MCF 10A (cell line): ENCODE data around the gene EDNRB. TPM values are rescaled to one million over a fixed set of nuclear protein-coding genes. Genes with fewer than 3 reads are reported as not detected.

Source experiments
- BruUV-seq: library from RNA; stranded (reverse); fragments of 400-500 nt; replicated peaks from 2 replicates; lab custom pipeline; 2021; lab: Mats Ljungman, UMichigan
- CTCF ChIA-PET: fragments of 300-600 bp; sonication (Branson Sonifier 250); formaldehyde crosslinking; extraction: SDS; loops from one replicate; lab custom pipeline; 2021; ENCODE audit warnings: antibody characterized with exemption, inconsistent platforms; lab: Yijun Ruan, JAX
- POLR2A ChIA-PET: fragments of 300-600, 350-650 bp; sonication (Branson Sonifier 250); formaldehyde crosslinking; extraction: SDS; loops from one replicate; lab custom pipeline; 2020; ENCODE audit warnings: antibody characterized with exemption, inconsistent platforms; lab: Yijun Ruan, JAX
- DNase-seq: peaks from one replicate; pipeline ENCODE4 v3.0.0-alpha.2; 2018; ENCODE audit not compliant: unreplicated experiment
- H3K27ac Mint-ChIP-seq: one replicate; pipeline ENCODE4 v1.8.0; 2022; ENCODE audit warnings: mild to moderate bottlenecking, low read depth, mixed read lengths; ENCODE audit not compliant: unreplicated experiment
- H3K27me3 Mint-ChIP-seq: one replicate; pipeline ENCODE4 v1.8.0; 2022; ENCODE audit warnings: mixed read lengths; ENCODE audit not compliant: insufficient read depth, unreplicated experiment
- H3K36me3 Mint-ChIP-seq: one replicate; pipeline ENCODE4 v1.8.0; 2022; ENCODE audit warnings: mild to moderate bottlenecking, moderate library complexity, mixed read lengths; ENCODE audit not compliant: insufficient read depth, unreplicated experiment
- H3K4me1 Mint-ChIP-seq: one replicate; pipeline ENCODE4 v1.8.0; 2022; ENCODE audit warnings: mixed read lengths; ENCODE audit not compliant: insufficient read depth, unreplicated experiment
- H3K4me3 Mint-ChIP-seq: one replicate; pipeline ENCODE4 v1.8.0; 2022; ENCODE audit warnings: mild to moderate bottlenecking, moderate library complexity, mixed read lengths; ENCODE audit not compliant: unreplicated experiment
- H3K9me3 Mint-ChIP-seq: one replicate; pipeline ENCODE4 v1.8.0; 2022; ENCODE audit warnings: mixed read lengths; ENCODE audit not compliant: unreplicated experiment
- CTCF ChIP-seq: fragments of 200-600 bp; IDR thresholded peaks from one replicate; pipeline ENCODE4 v1.8.0; 2022; ENCODE audit warnings: antibody characterized with exemption, mild to moderate bottlenecking; ENCODE audit not compliant: unreplicated experiment
- intact Hi-C: fragments of 100-400 bp; cut with micrococcal nuclease; formaldehyde crosslinking; loops from 2 replicates; pipeline ENCODE4 v1.14.1; 2022
- total RNA-seq: library from RNA; stranded (reverse); gene quantifications from 2 replicates; pipeline ENCODE4 v1.2.3, GENCODE V29; 2022

Gene EDNRB
- total RNA-seq, 1 experiment from 2014 or later: not detected

GRCh38 chr13:77861741-77862140 is 56.9 kb downstream of the EDNRB start:
- peaks cover 11% of the 10 kb centered on the region for H3K27me3 Mint-ChIP-seq
- peaks cover 8% of the 10 kb centered on the region for H3K9me3 Mint-ChIP-seq
- ChIA-PET CTCF (interaction anchor here (1.4 kb wide), 1 partner anchor 33 kb away, joined by 4 read pairs; no protein-coding TSS in a partner anchor), POLR2A (no interaction called here)
- H3K27ac Mint-ChIP-seq: no peak overlapping the region
- intact Hi-C loops: no loop called here
- H3K4me3 Mint-ChIP-seq: no peak overlapping the region
- TF ChIP-seq CTCF: no peak
- BruUV-seq: no TSS peak
- H3K4me1 Mint-ChIP-seq: peaks cover 14% of the 10 kb centered on the region
- no peaks in the 10 kb centered on the region for H3K36me3 Mint-ChIP-seq
- no peak for DNase-seq

GRCh38 chr13:77860507-77860981 is 58.1 kb downstream of the EDNRB start:
- peaks cover 14% of the 10 kb centered on the region for H3K4me1 Mint-ChIP-seq
- no TSS peak for BruUV-seq
- H3K36me3 Mint-ChIP-seq: no peaks in the 10 kb centered on the region
- no peak overlapping the region for H3K4me3 Mint-ChIP-seq
- H3K27me3 Mint-ChIP-seq: peaks cover 11% of the 10 kb centered on the region
- H3K9me3 Mint-ChIP-seq: peaks cover 8% of the 10 kb centered on the region
- ChIA-PET POLR2A (no interaction called here), CTCF (interaction anchor here (0.7 kb wide), 1 partner anchor 312 kb away, joined by 3 read pairs; no protein-coding TSS in a partner anchor)
- peak overlapping the region; percentile 90 for H3K27ac Mint-ChIP-seq
- intact Hi-C loops: no loop called here
- no peak for TF ChIP-seq CTCF
- peak; percentile 55 for DNase-seq

GRCh38 chr13:77859450-77859849 is 59.2 kb downstream of the EDNRB start:
- peaks cover 8% of the 10 kb centered on the region for H3K9me3 Mint-ChIP-seq
- ChIA-PET POLR2A (interaction anchor here (0.7 to 1.2 kb wide), 2 partner anchors 13 to 43 kb away, joined by 3 to 6 read pairs; no protein-coding TSS in a partner anchor), CTCF (interaction anchor here (0.7 kb wide), 1 partner anchor 313 kb away, joined by 3 read pairs; no protein-coding TSS in a partner anchor)
- peak; percentile 78 for DNase-seq
- H3K4me3 Mint-ChIP-seq: no peak overlapping the region
- peak overlapping the region; percentile 90 for H3K27ac Mint-ChIP-seq
- no TSS peak for BruUV-seq
- peaks cover 14% of the 10 kb centered on the region for H3K4me1 Mint-ChIP-seq
- intact Hi-C loops: no loop called here
- no peaks in the 10 kb centered on the region for H3K36me3 Mint-ChIP-seq
- peaks cover 9% of the 10 kb centered on the region for H3K27me3 Mint-ChIP-seq
- TF ChIP-seq CTCF: no peak

- Mint-ChIP-seq H3K4me3 (no peak overlapping the region), H3K4me1 (peaks cover 14% of the 10 kb centered on the region), H3K9me3 (peaks cover 14% of the 10 kb centered on the region), H3K27me3 (no peaks in the 10 kb centered on the region), H3K27ac (no peak overlapping the region), H3K36me3 (no peaks in the 10 kb centered on the region)
- ChIA-PET POLR2A (no interaction called here), CTCF (interaction anchor here (0.7 kb wide), 1 partner anchor 293 kb away, joined by 3 read pairs; no protein-coding TSS in a partner anchor)
- intact Hi-C loops: no loop called here
- TF ChIP-seq CTCF: no peak
- no peak for DNase-seq
- no TSS peak for BruUV-seq
Measured at GRCh38 chr13:77857531-77858209, 61.0 kb downstream of the EDNRB start.
